ENCODE measurements around the gene C1QL2.
A peak's percentile ranks its signal among the peaks of the same experiment; 100 is the strongest.

Gene C1QL2

DNA sequence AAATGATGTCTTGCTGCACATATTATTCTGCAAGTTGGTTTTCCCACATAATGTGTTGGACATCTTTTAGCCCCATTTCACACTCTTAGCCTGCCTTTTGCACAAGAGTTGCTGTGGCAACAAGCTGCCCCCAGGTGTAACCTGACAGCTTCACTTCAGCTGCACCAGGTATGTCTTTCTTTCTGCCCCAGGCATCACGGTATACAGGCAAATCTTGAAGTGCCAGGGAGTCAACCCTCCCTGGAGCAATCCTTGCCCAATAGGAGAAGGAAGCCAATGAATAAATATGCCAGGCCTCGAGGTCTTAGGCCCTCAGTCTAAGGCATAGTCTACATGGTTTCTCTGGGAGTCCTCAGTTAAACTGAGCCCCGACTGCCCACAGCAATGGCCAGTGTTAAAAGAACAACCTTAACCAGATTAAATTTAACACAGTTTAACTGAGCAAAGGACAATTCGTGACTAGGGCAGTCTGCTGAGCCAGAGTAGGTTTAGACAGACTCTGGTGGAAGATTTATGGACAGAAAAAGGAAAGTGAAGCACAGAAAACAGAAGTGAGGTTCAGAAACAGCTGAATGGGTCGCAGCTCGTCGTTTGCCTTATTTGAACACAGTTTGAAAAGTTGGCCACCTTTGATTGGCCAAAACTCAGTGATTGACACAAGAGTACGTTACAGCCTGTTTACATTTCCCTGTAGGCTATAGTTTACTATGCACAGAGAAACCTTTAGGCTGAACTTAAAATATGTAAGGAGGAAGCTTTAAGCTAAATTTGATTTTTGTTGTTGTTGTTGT, 32.0 kb upstream of the C1QL2 start:
- Mint-ChIP-seq H3K27me3 (peaks cover 9% of the 10 kb centered on the region), H3K27ac (no peak overlapping the region), H3K4me1 (no peaks in the 10 kb centered on the region), H3K9me3 (no peaks in the 10 kb centered on the region), H3K4me3 (no peak overlapping the region), H3K36me3 (ENCODE audit: low read depth) (no peaks in the 10 kb centered on the region)
- no peak for DNase-seq
- no peak for ATAC-seq

DNA sequence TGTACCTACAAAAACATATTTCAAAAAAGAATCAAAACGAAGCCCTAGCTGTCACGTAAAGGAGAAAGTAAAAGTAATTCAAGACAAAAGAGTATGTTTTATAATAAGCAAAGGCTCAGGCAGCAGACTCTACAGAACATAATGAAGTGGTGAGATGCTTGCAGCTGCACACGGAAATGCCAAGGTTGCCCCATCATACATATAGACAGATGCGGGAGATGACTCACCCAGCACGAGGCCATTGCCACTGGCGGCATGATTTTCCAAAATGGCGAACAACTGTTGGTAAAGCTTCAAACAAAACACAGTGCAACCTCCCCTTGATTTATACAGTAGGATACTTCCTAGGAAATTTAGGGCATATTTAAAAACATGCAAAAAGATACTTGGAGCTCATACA, 26.0 kb upstream of the C1QL2 start:
- no peak overlapping the region for H3K27ac Mint-ChIP-seq
- no peaks in the 10 kb centered on the region for H3K4me1 Mint-ChIP-seq
- H3K9me3 Mint-ChIP-seq, result no peaks in the 10 kb centered on the region
- H3K36me3 Mint-ChIP-seq (ENCODE audit: low read depth), result no peaks in the 10 kb centered on the region
- DNase-seq (no peak), ATAC-seq (no peak)
- H3K27me3 Mint-ChIP-seq, result no peaks in the 10 kb centered on the region
- no peak overlapping the region for H3K4me3 Mint-ChIP-seq

DNA sequence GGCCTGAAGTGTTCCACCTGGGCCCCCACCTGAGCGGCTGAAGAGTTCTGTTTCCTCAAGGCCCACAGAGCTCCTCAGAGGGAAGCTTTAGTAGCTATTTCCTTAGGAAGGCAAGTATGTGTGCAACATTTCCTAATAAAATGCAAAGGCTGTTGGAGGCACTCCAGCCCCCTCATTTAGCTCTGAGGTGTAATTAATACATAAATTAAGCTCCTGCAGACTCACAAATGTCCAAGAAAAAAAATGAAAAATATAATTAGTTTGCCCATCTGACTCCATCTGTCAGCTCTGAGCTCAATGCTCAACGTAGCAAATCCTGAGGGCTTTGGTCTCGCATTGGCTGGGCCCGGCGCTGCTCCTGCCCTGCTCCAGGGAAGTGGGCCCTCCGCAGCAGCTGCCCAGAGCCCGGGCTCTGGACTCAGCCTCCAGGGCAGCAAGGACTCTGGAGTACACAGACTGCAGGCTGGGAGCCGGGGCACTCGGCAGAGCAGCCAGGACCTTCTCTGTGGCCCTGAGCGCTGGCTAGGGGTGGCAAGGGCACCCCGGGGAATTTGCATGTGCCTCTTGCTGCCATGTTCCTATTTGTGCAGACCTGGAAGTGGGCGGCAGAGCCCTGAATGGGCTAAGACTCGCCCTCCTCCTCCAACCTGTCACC, 23.4 kb upstream of the C1QL2 start:
- no peaks in the 10 kb centered on the region for H3K9me3 Mint-ChIP-seq
- H3K4me3 Mint-ChIP-seq, result no peak overlapping the region
- no peaks in the 10 kb centered on the region for H3K4me1 Mint-ChIP-seq
- no peaks in the 10 kb centered on the region for H3K36me3 Mint-ChIP-seq (ENCODE audit: low read depth)
- DNase-seq (no peak), ATAC-seq (no peak)
- no peaks in the 10 kb centered on the region for H3K27me3 Mint-ChIP-seq
- no peak overlapping the region for H3K27ac Mint-ChIP-seq

DNA sequence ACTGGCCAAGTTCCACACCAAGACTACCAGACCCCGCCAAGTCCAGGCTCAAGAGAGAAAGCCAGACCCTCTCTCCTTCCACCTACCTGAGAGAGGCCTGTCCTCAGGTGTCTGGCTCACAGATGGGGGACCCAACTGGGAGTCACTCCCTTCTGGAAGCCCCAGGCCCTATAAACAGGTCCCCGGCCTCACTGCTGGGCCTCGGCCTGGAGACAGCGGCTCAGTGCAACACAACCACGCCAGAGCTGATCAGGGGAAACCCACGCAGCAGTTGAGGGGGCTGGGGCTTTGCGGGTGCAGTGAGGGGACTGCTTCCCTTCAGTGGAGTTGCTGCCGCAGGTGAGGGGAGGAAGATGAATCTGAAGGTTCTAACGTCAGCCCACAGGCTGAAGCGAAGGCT, 22.8 kb upstream of the C1QL2 start:
- Mint-ChIP-seq H3K36me3 (ENCODE audit: low read depth) (no peaks in the 10 kb centered on the region), H3K4me3 (no peak overlapping the region), H3K27me3 (no peaks in the 10 kb centered on the region), H3K27ac (no peak overlapping the region), H3K9me3 (no peaks in the 10 kb centered on the region), H3K4me1 (no peaks in the 10 kb centered on the region)
- DNase-seq, result no peak
- ATAC-seq, result no peak

DNA sequence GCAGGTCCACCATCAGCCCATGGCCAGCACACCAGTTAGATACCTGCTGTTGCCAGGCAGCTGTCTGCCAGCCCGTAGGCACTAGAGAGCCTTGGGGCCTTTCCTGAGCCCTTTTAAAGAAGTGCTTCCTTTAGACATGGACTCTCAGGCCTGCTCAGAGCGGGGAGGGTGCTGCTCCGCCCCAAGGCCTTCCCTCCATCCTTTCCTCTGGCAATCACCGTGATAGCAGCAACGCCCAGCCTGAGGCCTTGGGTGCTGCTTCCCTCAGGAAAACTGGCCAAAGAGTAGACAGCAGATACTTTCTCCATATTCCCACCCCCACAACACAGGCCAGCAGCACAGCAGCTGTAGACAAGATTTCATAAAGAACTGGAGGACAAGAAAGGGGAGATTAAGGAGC, 22.3 kb upstream of the C1QL2 start:
- Mint-ChIP-seq H3K4me1 (no peaks in the 10 kb centered on the region), H3K9me3 (no peaks in the 10 kb centered on the region), H3K4me3 (no peak overlapping the region), H3K36me3 (ENCODE audit: low read depth) (no peaks in the 10 kb centered on the region), H3K27ac (no peak overlapping the region), H3K27me3 (no peaks in the 10 kb centered on the region)
- ATAC-seq (no peak), DNase-seq (no peak)

DNA sequence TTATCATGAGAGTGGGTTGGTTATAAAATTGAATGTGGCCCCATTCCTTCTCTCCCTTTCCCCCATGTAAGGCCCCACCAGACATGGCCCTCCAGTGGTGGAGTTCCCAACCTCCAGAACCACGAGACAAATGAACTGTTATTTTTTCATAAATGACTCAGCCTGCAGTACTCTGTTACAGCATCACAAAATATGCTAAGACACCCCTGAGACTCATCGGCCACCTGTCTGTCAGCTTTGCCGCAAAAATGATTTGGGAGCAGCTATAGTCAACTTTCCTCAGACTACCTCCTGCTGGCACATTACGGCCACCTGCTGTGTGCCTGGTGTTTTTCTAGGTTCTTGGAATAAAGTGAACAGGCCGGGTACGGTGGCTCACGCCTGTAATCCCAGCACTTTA, 21.4 kb upstream of the C1QL2 start:
- H3K9me3 Mint-ChIP-seq, result no peaks in the 10 kb centered on the region
- H3K4me3 Mint-ChIP-seq, result no peak overlapping the region
- no peak overlapping the region for H3K27ac Mint-ChIP-seq
- no peak for DNase-seq
- no peaks in the 10 kb centered on the region for H3K4me1 Mint-ChIP-seq
- no peaks in the 10 kb centered on the region for H3K36me3 Mint-ChIP-seq (ENCODE audit: low read depth)
- H3K27me3 Mint-ChIP-seq, result no peaks in the 10 kb centered on the region
- no peak for ATAC-seq

DNA sequence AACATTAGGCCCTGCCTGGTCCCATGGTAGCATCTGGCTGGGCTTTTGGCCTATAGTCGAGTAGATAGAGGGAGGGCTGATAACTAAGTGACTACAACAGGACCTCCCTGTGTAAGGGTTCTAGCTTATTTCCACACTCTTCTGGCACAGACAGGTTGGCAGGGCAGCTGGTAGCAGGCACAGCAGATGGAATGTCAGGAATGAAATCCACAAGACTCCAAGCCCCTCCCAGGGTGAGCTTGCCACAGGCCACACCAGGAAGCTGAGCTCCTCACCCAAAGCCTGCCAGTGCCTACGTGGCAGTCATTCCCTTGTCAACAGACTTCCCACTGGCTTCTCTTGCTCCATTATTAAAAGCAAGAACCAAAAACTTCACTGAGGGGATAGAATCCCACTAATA, 20.7 kb upstream of the C1QL2 start:
- no peak overlapping the region for H3K27ac Mint-ChIP-seq
- no peak overlapping the region for H3K4me3 Mint-ChIP-seq
- no peaks in the 10 kb centered on the region for H3K27me3 Mint-ChIP-seq
- no peaks in the 10 kb centered on the region for H3K36me3 Mint-ChIP-seq (ENCODE audit: low read depth)
- ATAC-seq, result no peak
- H3K4me1 Mint-ChIP-seq, result no peaks in the 10 kb centered on the region
- no peaks in the 10 kb centered on the region for H3K9me3 Mint-ChIP-seq
- no peak for DNase-seq

DNA sequence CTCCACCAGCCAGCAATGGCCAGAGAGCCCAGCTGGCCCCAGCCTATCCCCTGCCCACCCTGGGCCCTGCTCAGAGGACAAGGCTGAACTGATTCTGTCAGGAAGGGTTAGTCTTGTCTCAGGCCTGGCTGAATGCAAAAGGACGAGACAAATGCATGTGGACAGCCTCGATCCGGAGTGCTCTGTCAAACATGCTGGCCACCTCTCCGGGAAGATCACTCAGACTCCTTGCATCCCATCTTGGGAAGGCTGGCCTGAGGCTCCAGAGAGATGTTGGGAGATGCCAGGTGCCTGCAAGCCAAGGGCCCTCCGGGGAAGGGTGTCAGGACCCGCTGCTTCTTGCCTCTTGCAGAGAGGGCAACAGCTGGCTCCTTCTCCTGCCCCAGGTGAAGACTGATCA, 20.2 kb upstream of the C1QL2 start:
- ATAC-seq (no peak), DNase-seq (no peak)
- Mint-ChIP-seq H3K4me3 (no peak overlapping the region), H3K9me3 (no peaks in the 10 kb centered on the region), H3K27me3 (no peaks in the 10 kb centered on the region), H3K27ac (no peak overlapping the region), H3K36me3 (ENCODE audit: low read depth) (no peaks in the 10 kb centered on the region), H3K4me1 (no peaks in the 10 kb centered on the region)

DNA sequence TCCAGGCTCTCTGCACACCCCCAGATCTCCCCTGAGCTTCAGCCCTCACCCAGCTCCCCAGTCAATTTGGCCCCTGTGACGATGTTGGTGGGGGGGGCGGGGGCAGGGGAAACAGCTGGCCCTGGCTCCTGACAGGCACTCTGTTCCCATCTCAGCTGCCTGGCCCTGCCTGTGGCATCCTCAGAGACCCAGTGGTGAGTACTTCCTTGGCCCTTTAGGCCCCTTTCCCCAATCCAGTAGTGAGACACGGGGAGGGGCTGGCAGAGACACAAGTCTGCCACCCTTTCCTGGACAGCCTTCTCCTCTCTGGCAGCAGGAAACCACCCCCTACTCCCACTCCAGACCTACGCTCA, 19.3 kb upstream of the C1QL2 start:
- no peak overlapping the region for H3K4me3 Mint-ChIP-seq
- no peak for DNase-seq
- H3K27ac Mint-ChIP-seq, result no peak overlapping the region
- H3K27me3 Mint-ChIP-seq, result no peaks in the 10 kb centered on the region
- no peak for ATAC-seq
- no peaks in the 10 kb centered on the region for H3K36me3 Mint-ChIP-seq (ENCODE audit: low read depth)
- H3K9me3 Mint-ChIP-seq, result no peaks in the 10 kb centered on the region
- H3K4me1 Mint-ChIP-seq, result no peaks in the 10 kb centered on the region

DNA sequence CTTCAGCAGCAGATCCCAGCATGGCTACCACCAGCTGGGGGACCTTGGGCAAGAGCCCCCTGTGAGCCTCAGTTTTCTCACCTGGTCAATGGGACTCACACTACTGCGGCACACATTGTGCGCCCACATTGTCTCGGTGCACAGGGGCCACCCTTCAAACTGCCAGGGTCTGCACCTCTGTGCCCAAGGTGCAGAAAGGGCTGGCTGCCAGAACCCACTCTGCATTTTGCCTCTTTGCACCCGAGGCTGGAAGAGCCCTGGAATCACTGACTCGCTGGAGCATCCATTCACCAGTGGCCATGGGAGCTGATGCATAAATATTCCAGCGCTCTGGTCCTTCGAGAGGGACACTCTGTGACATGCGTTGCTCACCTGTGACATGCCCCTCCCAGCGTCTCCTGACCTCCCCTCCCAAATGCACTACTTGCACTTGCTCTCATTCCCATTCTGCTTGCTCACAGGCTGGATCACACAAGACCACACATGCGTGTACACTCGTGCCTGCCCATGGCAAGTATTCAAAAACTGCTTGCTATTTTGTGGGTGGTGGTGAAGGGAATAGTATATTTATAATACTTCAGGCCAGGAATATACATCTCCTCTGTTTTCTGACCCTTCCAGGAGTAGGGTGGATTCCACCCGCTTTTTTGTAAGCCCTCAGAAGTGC, 18.8 kb upstream of the C1QL2 start:
- H3K4me3 Mint-ChIP-seq, result no peak overlapping the region
- DNase-seq (no peak), ATAC-seq (no peak)
- H3K9me3 Mint-ChIP-seq, result no peaks in the 10 kb centered on the region
- H3K27ac Mint-ChIP-seq, result no peak overlapping the region
- H3K4me1 Mint-ChIP-seq, result no peaks in the 10 kb centered on the region
- H3K27me3 Mint-ChIP-seq, result no peaks in the 10 kb centered on the region
- H3K36me3 Mint-ChIP-seq (ENCODE audit: low read depth), result no peaks in the 10 kb centered on the region

DNA sequence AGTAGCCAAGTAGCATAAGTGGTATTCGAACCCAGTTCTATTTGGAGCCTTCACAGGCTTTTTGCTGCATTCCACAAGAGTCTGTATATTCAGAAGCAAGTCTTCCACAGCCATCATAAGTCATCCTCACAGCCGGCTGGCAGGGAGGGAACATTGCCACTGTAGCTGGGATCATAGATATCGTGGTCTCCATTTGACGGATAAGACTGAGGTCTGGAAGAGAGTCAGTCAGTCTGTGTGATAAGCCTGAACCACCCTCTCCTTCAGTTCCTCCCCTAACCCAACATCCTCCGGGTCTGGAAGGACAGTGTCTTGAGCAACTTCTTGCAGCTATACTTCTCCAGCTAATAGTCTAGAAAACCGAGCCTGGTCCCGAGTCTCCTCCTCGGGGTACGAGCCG, 17.0 kb upstream of the C1QL2 start:
- no peaks in the 10 kb centered on the region for H3K27me3 Mint-ChIP-seq
- no peaks in the 10 kb centered on the region for H3K4me1 Mint-ChIP-seq
- H3K36me3 Mint-ChIP-seq (ENCODE audit: low read depth), result no peaks in the 10 kb centered on the region
- H3K9me3 Mint-ChIP-seq, result no peaks in the 10 kb centered on the region
- no peak overlapping the region for H3K4me3 Mint-ChIP-seq
- DNase-seq, result no peak
- H3K27ac Mint-ChIP-seq, result no peak overlapping the region
- ATAC-seq, result no peak

DNA sequence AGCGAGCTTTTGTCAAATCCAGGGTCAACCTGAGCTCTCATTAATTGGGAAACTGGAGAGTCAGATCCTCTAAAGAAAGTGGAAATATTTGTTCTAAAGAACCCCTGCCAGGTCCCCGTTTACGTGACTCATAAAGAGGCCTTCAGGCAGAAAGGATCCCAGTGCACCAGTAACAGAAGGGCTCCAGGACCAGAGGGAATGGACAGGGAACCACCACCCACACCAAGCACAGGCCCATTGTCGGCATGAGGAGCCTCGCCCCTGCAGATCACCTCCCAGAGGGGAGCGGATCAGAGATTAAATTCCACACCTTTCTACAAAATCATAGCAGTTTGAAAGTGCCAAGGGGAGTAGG, 16.4 kb upstream of the C1QL2 start:
- Mint-ChIP-seq H3K4me1 (no peaks in the 10 kb centered on the region), H3K36me3 (ENCODE audit: low read depth) (no peaks in the 10 kb centered on the region), H3K4me3 (no peak overlapping the region), H3K27me3 (no peaks in the 10 kb centered on the region), H3K27ac (no peak overlapping the region), H3K9me3 (no peaks in the 10 kb centered on the region)
- DNase-seq (no peak), ATAC-seq (no peak)

DNA sequence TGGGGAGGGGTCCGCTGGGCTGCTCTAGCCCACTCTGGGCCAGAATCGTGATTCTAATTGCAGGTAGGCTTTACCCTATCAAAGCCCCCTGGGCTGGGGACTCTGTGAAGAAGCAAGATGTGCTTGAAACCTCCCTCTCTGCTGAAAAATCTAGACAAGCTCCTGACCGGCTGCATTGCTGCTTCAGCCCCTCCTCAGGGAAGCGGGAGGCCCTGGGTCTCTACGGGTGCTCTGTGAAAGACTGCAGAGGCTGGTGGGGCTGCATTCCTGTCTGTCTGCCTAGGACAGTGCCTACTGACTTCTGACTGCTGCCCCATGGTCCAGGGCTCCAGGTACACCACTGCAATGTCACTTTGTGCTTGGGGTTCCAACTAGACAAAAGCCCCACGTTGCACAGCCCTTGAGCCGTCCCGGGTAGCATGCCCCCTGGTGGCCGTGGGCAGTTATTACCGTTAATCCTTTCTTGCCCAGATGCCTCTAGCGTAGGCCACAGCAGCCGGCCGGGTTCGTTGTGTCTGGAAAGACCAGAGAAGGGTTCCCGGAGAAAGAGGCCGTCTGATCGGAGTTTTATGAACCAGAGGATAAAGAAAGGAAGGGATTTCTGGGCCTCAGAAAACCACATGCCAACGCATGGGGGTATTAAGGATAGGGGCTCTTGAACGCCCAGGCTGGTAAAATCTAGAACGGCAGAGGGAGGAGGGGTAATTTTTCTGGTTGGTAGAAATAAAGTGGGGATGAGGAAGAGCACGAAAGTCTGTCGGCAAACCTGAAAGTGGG, 15.9 kb upstream of the C1QL2 start:
- Mint-ChIP-seq H3K4me3 (no peak overlapping the region), H3K27ac (no peak overlapping the region), H3K4me1 (no peaks in the 10 kb centered on the region), H3K36me3 (ENCODE audit: low read depth) (no peaks in the 10 kb centered on the region), H3K27me3 (no peaks in the 10 kb centered on the region), H3K9me3 (no peaks in the 10 kb centered on the region)
- DNase-seq (peak; percentile 69), ATAC-seq (peak; percentile 49)

DNA sequence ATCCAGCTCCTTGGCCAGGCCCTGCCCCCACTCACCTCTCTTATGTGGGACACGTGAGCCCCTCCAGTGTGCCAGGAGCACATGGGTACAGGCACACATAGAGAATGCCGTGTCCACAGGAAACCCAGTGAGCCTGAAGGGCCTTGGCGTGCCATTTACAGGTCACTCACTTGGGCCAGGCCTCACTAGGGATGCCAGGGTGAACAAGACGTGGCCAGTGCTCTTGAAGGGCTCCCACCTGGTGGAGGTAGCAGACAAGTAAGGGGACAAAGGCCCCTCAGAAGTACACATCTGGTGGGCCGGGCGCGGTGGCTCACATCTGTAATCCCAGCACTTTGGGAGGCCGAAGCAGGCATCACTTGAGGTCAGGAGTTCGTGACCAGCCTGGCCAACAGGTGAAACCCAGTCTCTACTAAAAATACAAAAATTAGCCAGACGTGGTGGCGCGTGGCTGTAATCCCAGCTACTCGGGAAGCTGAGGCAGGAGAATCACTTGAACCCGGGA, 15.1 kb upstream of the C1QL2 start:
- H3K4me1 Mint-ChIP-seq, result no peaks in the 10 kb centered on the region
- H3K4me3 Mint-ChIP-seq, result no peak overlapping the region
- no peak overlapping the region for H3K27ac Mint-ChIP-seq
- no peaks in the 10 kb centered on the region for H3K9me3 Mint-ChIP-seq
- no peaks in the 10 kb centered on the region for H3K27me3 Mint-ChIP-seq
- no peak for ATAC-seq
- no peak for DNase-seq
- no peaks in the 10 kb centered on the region for H3K36me3 Mint-ChIP-seq (ENCODE audit: low read depth)

DNA sequence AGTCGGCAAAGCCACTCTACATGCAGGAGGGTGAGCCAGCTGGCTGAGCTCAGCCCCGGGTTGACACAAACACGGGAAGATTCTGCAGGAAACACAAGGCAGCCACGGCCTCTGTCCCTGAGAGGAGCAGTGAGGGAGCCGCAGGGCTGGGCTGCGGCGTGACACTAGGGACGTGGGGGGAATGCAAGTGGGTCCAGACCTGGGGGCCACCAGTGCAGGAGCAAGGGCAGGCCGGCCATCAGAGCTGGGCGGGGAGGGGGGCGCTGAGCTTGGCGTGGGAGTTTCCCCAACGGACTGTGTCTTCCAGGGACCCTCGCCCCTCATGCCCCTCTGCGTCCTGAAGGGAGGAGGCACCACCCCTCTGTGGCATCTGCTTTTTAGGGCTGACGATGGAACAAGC, 12.0 kb upstream of the C1QL2 start:
- Mint-ChIP-seq H3K4me1 (no peaks in the 10 kb centered on the region), H3K27me3 (peaks cover 7% of the 10 kb centered on the region), H3K9me3 (no peaks in the 10 kb centered on the region), H3K36me3 (ENCODE audit: low read depth) (no peaks in the 10 kb centered on the region), H3K4me3 (no peak overlapping the region), H3K27ac (no peak overlapping the region)
- DNase-seq, result no peak
- ATAC-seq, result no peak

All from activated naive CD8-positive, alpha-beta T cell treated with anti-CD3 and anti-CD28 coated beads, Interleukin-2, amount 50 U/mL, for 24 hours (primary cell).